Tibial nerve (tissue), 4 donors: ENCODE measurements around the gene KCNIP3. TPM values are rescaled to one million over a fixed set of nuclear protein-coding genes. Genes with fewer than 3 reads are reported as not detected.

ENCODE experiments used
- DNase-seq, 2 donors: peaks; one replicate each; pipeline ENCODE4 v3.0.0-alpha.2; 2019; ENCODE audit warnings: low spot score in 2 of 2
- H3K27ac ChIP-seq, 4 donors: fragments of 200-600 bp; sonication (generic) in 3 of 4; one replicate each; pipeline ENCODE4 v1.5.1; 2017 to 2019; ENCODE audit warnings: mild to moderate bottlenecking in 1 of 4
- H3K27me3 ChIP-seq, 2 donors: fragments of 200-600 bp; sonication (generic) in 1 of 2; one replicate each; pipeline versions ENCODE4 v1.5.1 to v1.6.0; 2017 to 2019
- H3K36me3 ChIP-seq, 3 donors: fragments of 200-600 bp; sonication (generic); one replicate each; pipeline ENCODE4 v1.5.1; 2018 to 2019
- H3K4me1 ChIP-seq, 4 donors: fragments of 200-600 bp; sonication (generic) in 3 of 4; one replicate each; pipeline ENCODE4 v1.5.1; 2017 to 2019
- H3K4me3 ChIP-seq, 4 donors: fragments of 200-600 bp; sonication (generic) in 3 of 4; one replicate each; pipeline ENCODE4 v1.5.1; 2017 to 2019; ENCODE audit warnings: mild to moderate bottlenecking in 1 of 4, moderate library complexity in 1 of 4
- H3K9me3 ChIP-seq, 4 donors: fragments of 200-600 bp; sonication (generic) in 3 of 4; one replicate each; pipeline ENCODE4 v1.5.1; 2017 to 2019
- EP300 ChIP-seq, 2 donors: sonication (generic); formaldehyde crosslinking; IDR thresholded peaks; one replicate each; pipeline ENCODE4 v1.6.1; 2017; ENCODE audit warnings: antibody characterized with exemption in 2 of 2, mild to moderate bottlenecking in 1 of 2
- POLR2A ChIP-seq, 2 donors: fragments of 450-650 bp; IDR thresholded peaks; one replicate each; pipeline ENCODE4 v1.6.1; 2017; ENCODE audit warnings: antibody characterized with exemption in 2 of 2, mild to moderate bottlenecking in 2 of 2, moderate library complexity in 2 of 2
- WGBS, 2 donors: methylation state at CpG; one replicate each; pipeline ENCODE4 v1.1.5; 2018; 5-methylcytosine and 5-hydroxymethylcytosine counted together
- total RNA-seq, 4 donors: library from RNA; depleted of rRNA; stranded (reverse); fragments of >200 nt; gene quantifications; one replicate each; pipeline ENCODE4 v1.1.0, GENCODE V29; 2016
- TF ChIP-seq, protein P1 (sequence below), 5 experiments: fragments of 200-600 bp in 3 of 5; fragments of 450-650 bp in 2 of 5; sonication (generic) in 3 of 5; IDR thresholded peaks; one replicate each; pipeline ENCODE4 v1.5.1; 2016 to 2019; ENCODE audit warnings: antibody characterized with exemption in 5 of 5, mild to moderate bottlenecking in 3 of 5, moderate library complexity in 2 of 5

Gene KCNIP3
- total RNA-seq, 4 donors from 2014 or later: 35.1 to 90.8 (median 50.2) TPM

DNA sequence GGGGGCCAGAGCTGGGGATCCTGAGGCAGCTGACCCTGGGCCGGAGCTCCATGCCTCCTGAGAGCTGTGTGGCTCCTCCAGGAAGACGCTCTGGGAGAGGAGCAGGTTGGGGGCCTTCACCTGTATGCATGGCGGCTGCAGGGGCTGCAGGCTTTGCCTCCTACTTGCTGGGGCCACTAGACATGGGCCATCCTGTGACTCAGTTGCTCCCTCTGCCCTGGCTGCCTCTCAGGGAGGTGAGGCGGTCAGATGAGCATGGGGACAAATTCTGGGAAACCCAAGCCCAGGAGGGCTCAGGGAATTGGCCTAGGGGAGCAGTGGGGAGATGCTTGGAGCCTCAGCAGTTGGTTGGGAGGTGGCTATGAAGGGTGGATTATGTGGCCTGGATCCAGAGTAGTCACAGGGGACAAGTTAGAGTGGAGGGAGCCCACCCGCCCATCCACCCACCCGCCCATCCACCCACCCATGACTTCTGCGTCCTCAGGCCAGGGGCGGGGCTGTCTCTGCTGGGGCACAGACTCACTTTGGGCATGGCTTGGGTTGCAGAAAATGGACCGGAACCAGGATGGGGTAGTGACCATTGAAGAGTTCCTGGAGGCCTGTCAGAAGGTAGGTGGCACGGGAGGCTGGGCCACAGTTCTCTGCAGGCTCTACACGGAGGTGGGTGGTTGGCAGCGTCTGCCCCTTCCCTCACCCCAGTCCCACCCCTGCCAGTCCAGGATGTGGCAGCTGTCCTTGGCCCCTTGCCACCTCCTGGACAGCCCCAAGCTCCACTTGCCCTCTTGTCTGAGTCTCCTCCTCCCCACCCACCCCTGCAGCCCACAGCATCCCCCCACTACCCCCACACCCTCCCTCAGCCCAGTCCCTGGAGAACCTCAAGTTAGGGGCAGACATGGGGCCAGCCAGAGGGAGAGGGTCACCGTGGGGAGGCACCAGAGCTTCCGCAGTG, 85.8 kb downstream of the KCNIP3 start:
- DNase-seq: no peak
- H3K9me3 ChIP-seq: no peaks in the 10 kb centered on the region
- WGBS, 2 donors: 75 to 85% methylated on average over 10 to 14 of the region's 14 CpGs

DNA sequence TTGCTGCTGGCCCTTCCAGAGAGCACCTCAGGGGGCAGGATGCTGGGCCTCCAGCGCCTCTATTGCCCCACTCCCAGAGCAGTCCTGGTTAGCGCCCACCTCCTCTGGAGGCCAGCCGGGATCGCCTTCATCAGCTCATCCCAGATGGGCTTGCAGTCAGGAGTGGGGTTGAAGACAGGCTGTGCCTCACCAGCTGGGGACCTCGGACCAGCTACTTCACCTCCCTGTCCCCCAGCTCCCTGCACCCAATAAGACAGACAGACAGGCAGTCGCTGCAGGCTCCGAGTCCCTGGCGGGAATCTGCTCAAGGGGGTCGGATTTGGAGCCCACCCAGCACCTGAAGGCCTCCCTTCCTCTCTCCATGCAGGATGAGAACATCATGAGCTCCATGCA, 86.5 kb downstream of the KCNIP3 start:
- Histone ChIP-seq H3K27ac (peak overlapping the region in 2 of 4 donors; percentile 16 to 86), H3K4me3 (no peak overlapping the region), H3K4me1 (peaks cover 0 to 33% (median 13%) of the 10 kb centered on the region in 4 donors), H3K36me3 (peaks cover 0 to 16% (median 0%) of the 10 kb centered on the region in 3 donors), H3K27me3 (no peaks in the 10 kb centered on the region), H3K9me3 (no peaks in the 10 kb centered on the region)
- TF ChIP-seq, protein P1, sequence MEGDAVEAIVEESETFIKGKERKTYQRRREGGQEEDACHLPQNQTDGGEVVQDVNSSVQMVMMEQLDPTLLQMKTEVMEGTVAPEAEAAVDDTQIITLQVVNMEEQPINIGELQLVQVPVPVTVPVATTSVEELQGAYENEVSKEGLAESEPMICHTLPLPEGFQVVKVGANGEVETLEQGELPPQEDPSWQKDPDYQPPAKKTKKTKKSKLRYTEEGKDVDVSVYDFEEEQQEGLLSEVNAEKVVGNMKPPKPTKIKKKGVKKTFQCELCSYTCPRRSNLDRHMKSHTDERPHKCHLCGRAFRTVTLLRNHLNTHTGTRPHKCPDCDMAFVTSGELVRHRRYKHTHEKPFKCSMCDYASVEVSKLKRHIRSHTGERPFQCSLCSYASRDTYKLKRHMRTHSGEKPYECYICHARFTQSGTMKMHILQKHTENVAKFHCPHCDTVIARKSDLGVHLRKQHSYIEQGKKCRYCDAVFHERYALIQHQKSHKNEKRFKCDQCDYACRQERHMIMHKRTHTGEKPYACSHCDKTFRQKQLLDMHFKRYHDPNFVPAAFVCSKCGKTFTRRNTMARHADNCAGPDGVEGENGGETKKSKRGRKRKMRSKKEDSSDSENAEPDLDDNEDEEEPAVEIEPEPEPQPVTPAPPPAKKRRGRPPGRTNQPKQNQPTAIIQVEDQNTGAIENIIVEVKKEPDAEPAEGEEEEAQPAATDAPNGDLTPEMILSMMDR (IDR thresholded peaks at IDR 0.05): no peak
- TF ChIP-seq EP300 (IDR thresholded peaks at IDR 0.05): no peak
- TF ChIP-seq POLR2A (IDR thresholded peaks at IDR 0.05): no peak
- 85 to 94% methylated on average over 9 of the region's 9 CpGs for WGBS, 2 donors
- DNase-seq: no peak

More for the DNA sequence above, 85.8 kb downstream of the KCNIP3 start:
- Histone ChIP-seq H3K27ac (peak overlapping the region in 2 of 4 donors; percentile 16 to 43), H3K36me3 (peaks cover 0 to 20% (median 0%) of the 10 kb centered on the region in 3 donors), H3K4me1 (peaks cover 0 to 32% (median 13%) of the 10 kb centered on the region in 4 donors), H3K27me3 (no peaks in the 10 kb centered on the region), H3K4me3 (no peak overlapping the region)
- TF ChIP-seq EP300 (IDR thresholded peaks at IDR 0.05) (no peak), POLR2A (IDR thresholded peaks at IDR 0.05) (no peak)
- TF ChIP-seq, protein P1 (IDR thresholded peaks at IDR 0.05): no peak

DNA sequence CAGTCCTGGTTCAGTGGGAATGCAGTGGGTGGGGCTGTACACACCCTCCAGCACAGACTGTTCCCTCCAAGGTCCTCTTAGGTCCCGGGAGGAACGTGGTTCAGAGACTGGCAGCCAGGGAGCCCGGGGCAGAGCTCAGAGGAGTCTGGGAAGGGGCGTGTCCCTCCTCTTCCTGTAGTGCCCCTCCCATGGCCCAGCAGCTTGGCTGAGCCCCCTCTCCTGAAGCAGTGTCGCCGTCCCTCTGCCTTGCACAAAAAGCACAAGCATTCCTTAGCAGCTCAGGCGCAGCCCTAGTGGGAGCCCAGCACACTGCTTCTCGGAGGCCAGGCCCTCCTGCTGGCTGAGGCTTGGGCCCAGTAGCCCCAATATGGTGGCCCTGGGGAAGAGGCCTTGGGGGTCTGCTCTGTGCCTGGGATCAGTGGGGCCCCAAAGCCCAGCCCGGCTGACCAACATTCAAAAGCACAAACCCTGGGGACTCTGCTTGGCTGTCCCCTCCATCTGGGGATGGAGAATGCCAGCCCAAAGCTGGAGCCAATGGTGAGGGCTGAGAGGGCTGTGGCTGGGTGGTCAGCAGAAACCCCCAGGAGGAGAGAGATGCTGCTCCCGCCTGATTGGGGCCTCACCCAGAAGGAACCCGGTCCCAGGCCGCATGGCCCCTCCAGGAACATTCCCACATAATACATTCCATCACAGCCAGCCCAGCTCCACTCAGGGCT, 87.9 kb downstream of the KCNIP3 start:
- H3K27ac ChIP-seq: peak overlapping the region; percentile 61 to 86 (median 75)
- DNase-seq: peak; percentile 47 to 67
- H3K36me3 ChIP-seq: peaks cover 0 to 16% (median 0%) of the 10 kb centered on the region in 3 donors
- WGBS, 2 donors: 37 to 54% methylated on average over 10 to 11 of the region's 12 CpGs
- H3K9me3 ChIP-seq: no peaks in the 10 kb centered on the region
- no peak overlapping the region for H3K4me3 ChIP-seq
- TF ChIP-seq POLR2A (IDR thresholded peaks at IDR 0.05) (no peak), EP300 (IDR thresholded peaks at IDR 0.05) (peak in 1 of 2 donors; percentile 68)
- TF ChIP-seq, protein P1 (IDR thresholded peaks at IDR 0.05): peak in 1 of 5 experiments; percentile 10
- peaks cover 0 to 42% (median 13%) of the 10 kb centered on the region in 4 donors for H3K4me1 ChIP-seq
- H3K27me3 ChIP-seq: no peaks in the 10 kb centered on the region

DNA sequence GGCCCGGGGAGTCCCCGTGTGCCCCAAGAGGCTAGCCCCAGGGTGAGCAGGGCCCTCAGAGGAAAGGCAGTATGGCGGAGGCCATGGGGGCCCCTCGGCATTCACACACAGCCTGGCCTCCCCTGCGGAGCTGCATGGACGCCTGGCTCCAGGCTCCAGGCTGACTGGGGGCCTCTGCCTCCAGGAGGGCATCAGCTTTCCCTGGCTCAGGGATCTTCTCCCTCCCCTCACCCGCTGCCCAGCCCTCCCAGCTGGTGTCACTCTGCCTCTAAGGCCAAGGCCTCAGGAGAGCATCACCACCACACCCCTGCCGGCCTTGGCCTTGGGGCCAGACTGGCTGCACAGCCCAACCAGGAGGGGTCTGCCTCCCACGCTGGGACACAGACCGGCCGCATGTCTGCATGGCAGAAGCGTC, 88.4 kb downstream of the KCNIP3 start:
- 65 to 69% methylated on average over 4 to 11 of the region's 12 CpGs for WGBS, 2 donors
- Histone ChIP-seq H3K4me1 (peaks cover 0 to 42% (median 13%) of the 10 kb centered on the region in 4 donors), H3K27ac (peak overlapping the region in 3 of 4 donors; percentile 55 to 86 (median 72))

More for the DNA sequence above, 88.4 kb downstream of the KCNIP3 start:
- Histone ChIP-seq H3K4me3 (no peak overlapping the region), H3K36me3 (peaks cover 0 to 16% (median 0%) of the 10 kb centered on the region in 3 donors), H3K9me3 (no peaks in the 10 kb centered on the region), H3K27me3 (no peaks in the 10 kb centered on the region)
- no peak for TF ChIP-seq EP300 (IDR thresholded peaks at IDR 0.05)
- no peak for TF ChIP-seq POLR2A (IDR thresholded peaks at IDR 0.05)
- TF ChIP-seq, protein P1 (IDR thresholded peaks at IDR 0.05): no peak
- no peak for DNase-seq
